Stimulated activated naive CD4-positive, alpha-beta T cell treated with Interleukin-2 at 50 U/mL for 16 hours (primary cell): ENCODE data around the gene CLN6.
"Not testable (repeated sequence)": the region's sequence is repeated elsewhere in the genome, so short reads cannot be mapped to it uniquely, and the experiment has no call there.

Source experiments
- DNase-seq: peaks from one replicate; lab custom pipeline; 2025; lab: John Stamatoyannopoulos, UW

CLN6 gene

GRCh38 chr15:68206711-68207151 is 22.8 kb downstream of the CLN6 start:
- no peak for DNase-seq

- no peak for DNase-seq
Observed at GRCh38 chr15:68205954-68206539, 23.5 kb downstream of the CLN6 start.

- no peak for DNase-seq
Observed at GRCh38 chr15:68205558-68205944, 24.0 kb downstream of the CLN6 start.

- no peak for DNase-seq
Observed at GRCh38 chr15:68204776-68205557, 24.6 kb downstream of the CLN6 start, which contains the start of gene CALML4. Gene CALML4 (minus strand): TSS chr15:68205332. CDS start chr15:68205247, 85 bp downstream.

GRCh38 chr15:68204361-68204760 is 25.2 kb downstream of the CLN6 start:
- DNase-seq, result no peak

GRCh38 chr15:68203956-68204355 is 25.6 kb downstream of the CLN6 start:
- no peak for DNase-seq

- no peak for DNase-seq
Observed at GRCh38 chr15:68203486-68203885, 26.0 kb downstream of the CLN6 start.

GRCh38 chr15:68202994-68203393 is 26.5 kb downstream of the CLN6 start:
- not testable (repeated sequence) for DNase-seq

GRCh38 chr15:68201879-68202261 is 27.7 kb downstream of the CLN6 start:
- no peak for DNase-seq

- DNase-seq, result no peak
Observed at GRCh38 chr15:68201153-68201878, 28.2 kb downstream of the CLN6 start.

GRCh38 chr15:68200016-68200861 is 29.3 kb downstream of the CLN6 start:
- DNase-seq, result no peak

GRCh38 chr15:68199340-68199739 is 30.2 kb downstream of the CLN6 start:
- DNase-seq, result no peak

GRCh38 chr15:68197661-68198437 is 31.7 kb downstream of the CLN6 start:
- no peak for DNase-seq

- no peak for DNase-seq
Observed at GRCh38 chr15:68197170-68197492, 32.4 kb downstream of the CLN6 start.

- no peak for DNase-seq
Observed at GRCh38 chr15:68196445-68197169, 32.9 kb downstream of the CLN6 start.

GRCh38 chr15:68195336-68196112 is 34.0 kb downstream of the CLN6 start:
- no peak for DNase-seq

- DNase-seq, result no peak
Observed at GRCh38 chr15:68192804-68193486, 36.6 kb downstream of the CLN6 start.

GRCh38 chr15:68192117-68192516 is 37.4 kb downstream of the CLN6 start:
- no peak for DNase-seq

GRCh38 chr15:68191555-68191954 is 38.0 kb downstream of the CLN6 start:
- DNase-seq, result no peak
